Tibial nerve (tissue), 4 donors: ENCODE results near the gene SH3TC2.

ENCODE experiments used
- EP300 ChIP-seq, 2 donors: sonication (generic); formaldehyde crosslinking; IDR thresholded peaks; one replicate each; pipeline ENCODE4 v1.6.1; 2017; ENCODE audit warnings: antibody characterized with exemption in 2 of 2, mild to moderate bottlenecking in 1 of 2
- POLR2A ChIP-seq, 2 donors: fragments of 450-650 bp; IDR thresholded peaks; one replicate each; pipeline ENCODE4 v1.6.1; 2017; ENCODE audit warnings: antibody characterized with exemption in 2 of 2, mild to moderate bottlenecking in 2 of 2, moderate library complexity in 2 of 2
- TF ChIP-seq, protein P1 (sequence below), 5 experiments: fragments of 200-600 bp in 3 of 5; fragments of 450-650 bp in 2 of 5; sonication (generic) in 3 of 5; IDR thresholded peaks; one replicate each; pipeline ENCODE4 v1.5.1; 2016 to 2019; ENCODE audit warnings: antibody characterized with exemption in 5 of 5, mild to moderate bottlenecking in 3 of 5, moderate library complexity in 2 of 5

DNA sequence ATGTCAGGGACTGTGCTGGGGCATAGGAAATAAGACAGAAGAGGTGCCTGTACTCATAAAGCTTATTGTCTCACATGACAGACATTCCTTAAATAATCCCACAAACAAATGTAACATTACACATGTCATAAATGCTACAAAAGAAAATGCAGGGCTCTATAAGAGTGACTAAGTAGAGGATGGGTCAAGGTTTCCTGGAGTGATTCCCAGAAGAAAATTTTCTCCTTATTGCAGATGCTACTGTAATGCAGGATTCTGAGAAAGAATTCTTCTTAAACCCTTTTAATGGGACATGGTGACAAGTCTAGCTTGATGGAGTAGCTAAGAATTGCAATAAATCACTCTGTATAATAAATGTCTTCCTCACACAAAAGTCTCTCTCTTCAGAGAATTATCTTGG, 55.7 kb downstream of the SH3TC2 start:
- TF ChIP-seq, protein P1, sequence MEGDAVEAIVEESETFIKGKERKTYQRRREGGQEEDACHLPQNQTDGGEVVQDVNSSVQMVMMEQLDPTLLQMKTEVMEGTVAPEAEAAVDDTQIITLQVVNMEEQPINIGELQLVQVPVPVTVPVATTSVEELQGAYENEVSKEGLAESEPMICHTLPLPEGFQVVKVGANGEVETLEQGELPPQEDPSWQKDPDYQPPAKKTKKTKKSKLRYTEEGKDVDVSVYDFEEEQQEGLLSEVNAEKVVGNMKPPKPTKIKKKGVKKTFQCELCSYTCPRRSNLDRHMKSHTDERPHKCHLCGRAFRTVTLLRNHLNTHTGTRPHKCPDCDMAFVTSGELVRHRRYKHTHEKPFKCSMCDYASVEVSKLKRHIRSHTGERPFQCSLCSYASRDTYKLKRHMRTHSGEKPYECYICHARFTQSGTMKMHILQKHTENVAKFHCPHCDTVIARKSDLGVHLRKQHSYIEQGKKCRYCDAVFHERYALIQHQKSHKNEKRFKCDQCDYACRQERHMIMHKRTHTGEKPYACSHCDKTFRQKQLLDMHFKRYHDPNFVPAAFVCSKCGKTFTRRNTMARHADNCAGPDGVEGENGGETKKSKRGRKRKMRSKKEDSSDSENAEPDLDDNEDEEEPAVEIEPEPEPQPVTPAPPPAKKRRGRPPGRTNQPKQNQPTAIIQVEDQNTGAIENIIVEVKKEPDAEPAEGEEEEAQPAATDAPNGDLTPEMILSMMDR (IDR thresholded peaks at IDR 0.05) = no peak
- TF ChIP-seq POLR2A (IDR thresholded peaks at IDR 0.05) (no peak), EP300 (IDR thresholded peaks at IDR 0.05) (no peak)
